ENCODE measurements around the gene ARVCF. TPM values are rescaled to one million over a fixed set of nuclear protein-coding genes. Genes with fewer than 3 reads are reported as not detected.

The ARVCF gene
- total RNA-seq, 1 experiment from 2014 or later: 15.6 TPM

- no peak overlapping the region for H2AFZ ChIP-seq
- no peaks in the 10 kb centered on the region for H3K9me3 ChIP-seq (ENCODE audit: insufficient read depth, low read depth)
- H3K4me2 ChIP-seq: no peak overlapping the region
- no peak overlapping the region for H3K4me3 ChIP-seq
- H3K4me1 ChIP-seq (replicated peaks; ENCODE audit: insufficient read depth): peaks cover 20% of the 10 kb centered on the region
- no peaks in the 10 kb centered on the region for H3K27me3 ChIP-seq (ENCODE audit: insufficient read depth, low read depth)
- H3K79me2 ChIP-seq (ENCODE audit: low read depth): no peaks in the 10 kb centered on the region
- no peaks in the 10 kb centered on the region for H3K9me2 ChIP-seq (ENCODE audit: insufficient read depth)
- TF ChIP-seq CTCF (conservative IDR thresholded peaks at IDR 0.05) (no peak), EZH2 (IDR thresholded peaks at IDR 0.05; ENCODE audit: low read depth) (no peak)
- intact Hi-C loops (cut with micrococcal nuclease; ENCODE audit: unreplicated experiment): no loop called here
- no peak overlapping the region for H3K27ac ChIP-seq
- H3F3A ChIP-seq (ENCODE audit: insufficient read depth, low read depth): no peaks in the 10 kb centered on the region
- DNase-seq: no peak
- H4K20me1 ChIP-seq (ENCODE audit: insufficient read depth): no peaks in the 10 kb centered on the region; the same call in 1 of the 2 replicates
- no peaks in the 10 kb centered on the region for H3K36me3 ChIP-seq (ENCODE audit: low read depth)
- BruUV-seq (replicated peaks): no TSS peak
- CTCF ChIA-PET: interaction anchor here (0.5 kb wide), 1 partner anchor 587 kb away, joined by 3 read pairs; no protein-coding TSS in a partner anchor
- POLR2A ChIA-PET (ENCODE audit: unreplicated experiment): no interaction called here
These were observed 34.4 kb downstream of the ARVCF start for GRCh38 chr22:19981961-19982920.

GRCh38 chr22:19981171-19981960 is 35.3 kb downstream of the ARVCF start:
- intact Hi-C loops (cut with micrococcal nuclease; ENCODE audit: unreplicated experiment): no loop called here
- no peaks in the 10 kb centered on the region for H3K36me3 ChIP-seq (ENCODE audit: low read depth)
- no peak overlapping the region for H2AFZ ChIP-seq
- TF ChIP-seq CTCF (conservative IDR thresholded peaks at IDR 0.05): no peak
- TF ChIP-seq EZH2 (IDR thresholded peaks at IDR 0.05; ENCODE audit: low read depth): no peak
- H3K27me3 ChIP-seq (ENCODE audit: insufficient read depth, low read depth): no peaks in the 10 kb centered on the region
- POLR2A ChIA-PET (ENCODE audit: unreplicated experiment): no interaction called here
- H3K4me2 ChIP-seq: no peak overlapping the region
- no peaks in the 10 kb centered on the region for H3K79me2 ChIP-seq (ENCODE audit: low read depth)
- BruUV-seq (replicated peaks): no TSS peak
- H3K4me3 ChIP-seq: no peak overlapping the region
- CTCF ChIA-PET: no interaction called here
- H3K9me2 ChIP-seq (ENCODE audit: insufficient read depth): no peaks in the 10 kb centered on the region
- H4K20me1 ChIP-seq (ENCODE audit: insufficient read depth): no peaks in the 10 kb centered on the region; the same call in 1 of the 2 replicates
- H3F3A ChIP-seq (ENCODE audit: insufficient read depth, low read depth): no peaks in the 10 kb centered on the region
- H3K9me3 ChIP-seq (ENCODE audit: insufficient read depth, low read depth): no peaks in the 10 kb centered on the region
- H3K4me1 ChIP-seq (replicated peaks; ENCODE audit: insufficient read depth): peaks cover 20% of the 10 kb centered on the region
- no peak overlapping the region for H3K27ac ChIP-seq
- no peak for DNase-seq

- no peak overlapping the region for H3K27ac ChIP-seq
- no TSS peak for BruUV-seq (replicated peaks)
- peaks cover 18% of the 10 kb centered on the region for H3K4me1 ChIP-seq (replicated peaks; ENCODE audit: insufficient read depth)
These were observed 35.9 kb downstream of the ARVCF start for GRCh38 chr22:19980766-19981165.

More at GRCh38 chr22:19980766-19981165, 35.9 kb downstream of the ARVCF start:
- no peak for DNase-seq
- Histone ChIP-seq H3K36me3 (ENCODE audit: low read depth) (no peaks in the 10 kb centered on the region), H4K20me1 (ENCODE audit: insufficient read depth) (no peaks in the 10 kb centered on the region; the same call in 1 of the 2 replicates), H3K4me3 (no peak overlapping the region), H2AFZ (no peak overlapping the region), H3K9me3 (ENCODE audit: insufficient read depth, low read depth) (no peaks in the 10 kb centered on the region), H3F3A (ENCODE audit: insufficient read depth, low read depth) (no peaks in the 10 kb centered on the region), H3K4me2 (no peak overlapping the region), H3K9me2 (ENCODE audit: insufficient read depth) (no peaks in the 10 kb centered on the region), H3K79me2 (ENCODE audit: low read depth) (no peaks in the 10 kb centered on the region), H3K27me3 (ENCODE audit: insufficient read depth, low read depth) (no peaks in the 10 kb centered on the region)
- no peak for TF ChIP-seq EZH2 (IDR thresholded peaks at IDR 0.05; ENCODE audit: low read depth)
- TF ChIP-seq CTCF (conservative IDR thresholded peaks at IDR 0.05): no peak
- ChIA-PET CTCF (no interaction called here), POLR2A (ENCODE audit: unreplicated experiment) (no interaction called here)
- intact Hi-C loops (cut with micrococcal nuclease; ENCODE audit: unreplicated experiment): no loop called here
